EH (cell line): ENCODE measurements around the gene C16orf74.

Experiments used
- DNase-seq: peaks from one replicate; pipeline ENCODE4 v3.0.0-alpha.2; 2015; ENCODE audit warnings: low read depth

C16orf74 gene

DNA sequence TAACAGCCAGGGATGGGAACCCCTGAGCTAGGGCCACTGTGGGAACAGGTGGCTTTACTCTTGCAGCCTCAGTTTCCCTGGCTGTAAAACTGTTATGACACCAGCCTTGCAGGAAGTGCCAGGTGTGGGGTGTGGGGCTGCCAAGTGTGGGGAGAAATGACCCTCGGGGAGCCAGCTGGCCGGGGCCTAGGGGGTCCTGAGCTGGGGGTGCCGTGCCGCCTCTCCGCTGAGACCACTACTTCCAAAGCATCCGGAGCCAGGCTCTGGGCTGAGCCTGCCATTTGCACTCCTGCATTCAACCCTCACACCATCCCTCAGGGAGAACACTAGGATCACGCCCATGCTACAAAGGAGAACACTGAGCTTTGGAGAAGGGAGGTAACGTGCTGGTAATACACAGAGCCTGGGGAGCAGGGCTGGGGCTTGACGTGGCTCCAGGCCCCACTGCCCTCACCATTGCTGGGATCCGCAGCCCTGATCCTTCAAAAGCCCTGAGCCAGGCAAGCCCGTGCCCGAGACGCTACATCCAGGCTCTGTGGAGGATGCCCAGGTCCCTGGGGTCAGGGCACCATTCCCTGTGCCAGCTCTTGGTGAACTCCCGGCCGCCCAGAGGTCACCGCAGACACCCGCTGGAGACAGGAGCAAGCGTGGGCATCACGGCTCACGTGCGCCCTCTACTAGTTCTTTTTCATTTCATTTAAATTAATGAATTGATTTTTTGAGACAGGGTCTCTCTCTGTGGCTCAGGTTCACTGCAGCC lies 33.3 kb downstream of the C16orf74 start:
- DNase-seq = peak; percentile 59

DNA sequence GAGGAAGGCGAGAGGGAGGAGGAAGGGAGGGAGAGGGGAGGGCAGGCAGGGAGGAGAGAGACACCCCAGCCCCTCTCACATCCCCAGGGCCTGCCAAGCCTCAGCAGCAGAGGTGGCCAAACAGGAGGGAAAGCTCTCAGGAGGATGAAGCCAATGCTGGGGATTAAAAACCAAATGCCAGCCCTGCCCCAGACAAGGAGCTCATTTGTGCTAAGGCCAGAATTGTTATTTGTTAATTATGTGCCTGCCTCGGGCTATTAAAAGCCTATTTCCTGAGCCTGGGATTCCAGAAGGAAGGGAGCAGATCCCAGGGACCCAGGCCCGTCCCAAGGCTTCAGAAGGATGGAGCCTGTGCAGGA lies 34.2 kb downstream of the C16orf74 start:
- peak; percentile 8 for DNase-seq

GRCh38 chr16:85716022-85716679 lies 34.7 kb downstream of the C16orf74 start:
- DNase-seq = peak; percentile 19

GRCh38 chr16:85715169-85716021 lies 35.5 kb downstream of the C16orf74 start:
- no peak for DNase-seq

GRCh38 chr16:85712801-85713200 lies 38.1 kb downstream of the C16orf74 start:
- no peak for DNase-seq

- no peak for DNase-seq
Measured at GRCh38 chr16:85711982-85712587, 38.8 kb downstream of the C16orf74 start.

GRCh38 chr16:85710732-85711131 lies 40.2 kb downstream of the C16orf74 start:
- DNase-seq = no peak

GRCh38 chr16:85709766-85710585 lies 40.9 kb downstream of the C16orf74 start:
- DNase-seq = no peak

DNA sequence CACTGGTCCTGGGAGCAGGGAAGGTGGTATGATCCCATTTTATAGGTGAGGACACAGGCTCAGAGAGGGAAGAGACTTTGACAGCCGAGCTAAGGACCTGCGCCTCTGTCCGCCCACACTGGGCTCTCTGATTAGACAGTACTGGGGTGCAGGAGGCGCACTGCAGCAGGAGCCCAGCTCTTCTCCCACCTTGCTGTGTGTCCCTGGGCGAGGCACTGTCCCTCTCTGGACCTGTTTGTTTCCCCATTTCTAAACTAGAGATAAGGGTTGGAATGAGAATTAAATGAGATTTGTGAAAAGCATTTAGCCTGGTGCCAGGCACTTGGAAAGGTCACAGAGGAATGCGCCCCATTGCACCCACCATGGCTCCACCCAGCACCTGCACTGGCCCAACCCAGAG lies 42.6 kb downstream of the C16orf74 start:
- DNase-seq = no peak

- DNase-seq = no peak
Measured at GRCh38 chr16:85707528-85708095, 43.3 kb downstream of the C16orf74 start.

DNA sequence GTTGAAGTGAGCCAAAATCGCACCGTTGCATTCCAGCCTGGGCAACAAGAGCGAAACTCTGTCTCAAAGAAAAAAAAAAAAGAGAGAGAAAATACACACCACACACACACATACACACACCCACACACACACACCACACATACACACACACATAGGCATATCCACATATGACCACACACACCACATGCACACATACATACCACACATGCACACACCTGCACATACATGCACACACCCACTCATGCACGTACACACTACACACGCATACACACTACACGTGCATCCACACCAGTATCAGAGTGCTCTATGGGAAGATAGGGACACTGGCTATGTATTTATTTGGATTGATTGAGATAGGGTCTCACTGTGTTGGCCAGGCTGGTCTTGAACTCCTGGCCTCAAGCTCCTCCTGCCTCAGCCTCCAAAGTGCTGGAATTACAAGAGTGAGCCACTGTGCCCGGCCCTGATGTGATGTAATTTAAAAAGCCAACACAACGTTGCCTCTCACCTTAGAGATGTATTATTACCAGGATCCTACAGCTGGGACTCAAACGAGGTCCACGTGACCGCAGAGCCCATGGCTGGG lies 44.4 kb downstream of the C16orf74 start:
- no peak for DNase-seq

DNA sequence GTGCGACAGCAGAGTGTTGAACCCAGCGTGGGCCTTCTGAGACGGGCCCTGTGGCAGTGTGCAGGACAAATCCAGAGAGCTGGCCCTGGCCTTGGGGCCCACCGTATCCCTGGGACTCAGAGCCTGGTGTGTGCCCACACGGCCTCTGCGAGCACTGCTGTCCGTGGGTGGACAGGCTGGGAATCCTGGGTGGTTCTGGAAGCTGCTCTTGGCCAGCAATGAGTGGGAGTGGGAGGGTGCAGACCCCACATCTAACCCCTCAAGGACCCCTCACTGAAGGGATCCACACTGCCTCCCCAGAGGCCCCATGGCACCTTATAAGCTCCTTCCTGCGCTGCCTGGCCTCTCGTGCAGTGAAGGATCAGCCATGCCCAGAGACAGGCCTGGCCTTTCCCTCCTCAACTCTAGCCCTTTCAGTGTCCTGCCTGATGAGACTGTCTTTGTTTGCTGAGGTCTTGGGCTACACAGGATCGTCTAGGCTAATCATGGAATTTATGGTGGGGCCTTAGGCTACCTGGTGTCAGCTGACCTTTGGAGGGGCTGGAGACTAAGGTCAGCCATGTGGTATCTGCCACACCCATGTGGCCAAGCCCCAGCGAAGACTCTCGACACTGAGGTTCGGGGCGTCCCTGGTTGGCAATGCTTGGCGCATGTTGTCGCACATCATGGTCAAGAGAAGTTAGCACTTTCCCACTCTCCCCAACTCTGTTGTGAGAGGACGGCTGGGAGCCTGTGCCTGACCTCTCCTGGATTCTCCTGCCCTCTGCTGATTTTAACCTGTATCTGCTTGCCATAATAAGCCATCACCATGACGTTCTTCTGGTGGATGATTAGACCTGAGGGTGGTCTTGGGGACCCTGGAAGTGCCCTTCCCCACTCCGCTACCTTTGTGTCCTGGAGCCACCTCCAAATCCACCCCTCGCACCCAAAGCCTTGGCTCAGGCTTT lies 45.7 kb downstream of the C16orf74 start:
- no peak for DNase-seq

DNA sequence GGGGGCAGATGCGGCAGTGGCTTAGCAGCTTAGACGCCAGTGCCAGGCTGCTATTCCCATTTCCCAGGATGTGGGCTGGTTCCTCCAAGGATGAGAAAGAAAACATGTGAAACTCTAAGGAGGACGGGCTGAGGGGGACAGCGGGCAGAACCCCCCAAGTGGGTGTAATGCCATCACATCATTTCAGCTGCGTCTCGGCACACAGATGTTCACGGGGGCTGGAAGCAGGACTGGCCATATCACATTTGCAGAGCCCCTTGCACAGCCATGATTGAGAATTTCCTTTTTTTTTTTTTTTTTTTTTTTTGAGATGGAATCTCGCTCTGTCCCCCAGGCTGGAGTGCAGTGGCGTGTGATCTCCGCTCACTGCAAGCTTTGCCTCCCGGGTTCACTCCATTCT lies 46.9 kb downstream of the C16orf74 start:
- DNase-seq = no peak

GRCh38 chr16:85699628-85700027 lies 51.3 kb downstream of the C16orf74 start:
- DNase-seq = peak; percentile 65

DNA sequence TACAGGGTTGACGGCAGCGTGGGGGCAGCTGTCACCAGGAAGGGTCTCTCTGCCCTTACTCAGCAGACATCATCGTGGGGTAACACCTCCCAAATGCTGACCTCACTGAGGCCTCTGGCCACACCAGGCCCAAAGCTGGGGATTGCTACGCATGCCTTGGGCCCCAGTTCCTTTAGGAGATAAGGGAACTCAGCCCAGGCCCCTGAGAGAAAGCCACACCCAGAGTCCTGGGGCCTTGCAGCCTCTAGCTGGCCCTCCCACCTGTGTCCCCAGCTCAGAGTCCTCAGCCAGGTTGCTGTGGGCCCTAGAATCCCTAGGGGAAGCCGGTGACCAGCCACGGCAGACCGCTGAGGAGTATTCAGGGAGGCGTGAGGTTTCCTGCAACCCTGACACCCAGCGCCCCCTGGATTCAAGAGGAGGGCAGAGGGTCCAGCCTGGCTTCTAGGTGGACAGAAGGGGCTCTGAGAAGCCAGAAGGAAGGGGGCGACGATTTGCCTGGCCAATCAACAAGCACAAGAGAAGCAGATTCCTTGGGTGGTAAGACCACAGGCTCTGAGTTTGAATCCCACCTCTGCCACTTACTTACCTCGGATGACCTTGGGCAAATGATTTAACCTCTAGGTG lies 51.8 kb downstream of the C16orf74 start:
- no peak for DNase-seq

- no peak for DNase-seq
Measured at GRCh38 chr16:85698459-85698891, 52.4 kb downstream of the C16orf74 start.

- DNase-seq = no peak
Measured at GRCh38 chr16:85697431-85697830, 53.5 kb downstream of the C16orf74 start.

DNA sequence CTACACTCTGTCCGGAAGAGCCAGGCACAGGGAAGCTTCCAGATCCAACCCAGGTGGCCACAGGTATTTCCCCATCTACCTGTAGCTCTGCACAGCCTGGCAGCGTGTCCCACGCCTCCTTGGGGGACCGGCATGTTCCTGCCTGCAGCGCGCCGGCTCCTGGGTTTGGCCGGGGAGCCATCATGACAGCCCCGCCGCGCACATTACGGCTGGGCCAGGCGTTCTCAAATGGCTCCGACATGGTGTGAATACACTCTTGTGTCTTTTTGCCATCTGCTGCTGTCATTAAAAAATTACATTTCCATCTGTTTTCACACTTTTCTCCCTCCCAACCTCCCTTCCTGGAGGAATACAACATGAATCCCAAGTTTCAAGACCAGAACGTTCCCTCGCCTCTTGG lies 54.1 kb downstream of the C16orf74 start:
- no peak for DNase-seq
